H9 (cell line): Measurements from ENCODE around the gene ASTN2. TPM values are rescaled to one million over a fixed set of nuclear protein-coding genes. Genes with fewer than 3 reads are reported as not detected.

ENCODE experiments used
- DNase-seq: peaks from one replicate; pipeline ENCODE4 v3.0.0-alpha.2; 2017
- H2AFZ ChIP-seq: one replicate; pipeline ENCODE4 v1.6.1; 2013; ENCODE audit warnings: mild to moderate bottlenecking, low read length, control low read depth, moderate library complexity
- H2AK5ac ChIP-seq: 2 replicates; pipeline ENCODE4 v1.6.1; 2013; ENCODE audit warnings: low read length, control low read depth, mixed read lengths; ENCODE audit not compliant: insufficient read length
- H2BK120ac ChIP-seq: one replicate; pipeline ENCODE4 v1.6.1; 2013; ENCODE audit warnings: low read depth, mild to moderate bottlenecking, low read length, control low read depth, inconsistent platforms; ENCODE audit not compliant: poor library complexity, severe bottlenecking
- H2BK12ac ChIP-seq: 2 replicates; pipeline ENCODE4 v1.6.1; 2013; ENCODE audit warnings: low read length, control low read depth, mixed read lengths, low read depth; ENCODE audit not compliant: insufficient read length
- H2BK15ac ChIP-seq: 2 replicates; pipeline ENCODE4 v1.6.1; 2013; ENCODE audit warnings: low read depth, low read length, control low read depth
- H2BK20ac ChIP-seq: one replicate; pipeline ENCODE4 v1.6.1; 2013; ENCODE audit warnings: low read depth, mild to moderate bottlenecking, low read length, control low read depth, inconsistent platforms; ENCODE audit not compliant: poor library complexity, severe bottlenecking
- H2BK5ac ChIP-seq: 2 replicates; pipeline ENCODE4 v1.6.1; 2013; ENCODE audit warnings: low read length, control low read depth, mixed read lengths; ENCODE audit not compliant: insufficient read length
- H3K14ac ChIP-seq: 2 replicates; pipeline ENCODE4 v1.6.1; 2013; ENCODE audit warnings: low read length, control low read depth; ENCODE audit not compliant: insufficient read depth
- H3K18ac ChIP-seq: 2 replicates; pipeline ENCODE4 v1.6.1; 2013; ENCODE audit warnings: low read depth, mild to moderate bottlenecking, mixed read lengths, low read length, control low read depth; ENCODE audit not compliant: insufficient read length
- H3K23ac ChIP-seq: 2 replicates; pipeline ENCODE4 v1.6.1; 2013; ENCODE audit warnings: low read length, control low read depth, mixed read lengths, low read depth; ENCODE audit not compliant: insufficient read length
- H3K23me2 ChIP-seq: 2 replicates; pipeline ENCODE4 v1.6.1; 2013; ENCODE audit warnings: low read depth, mild to moderate bottlenecking, mixed read lengths, low read length, control low read depth; ENCODE audit not compliant: insufficient read length, poor library complexity, severe bottlenecking
- H3K27ac ChIP-seq: 2 replicates; pipeline ENCODE4 v1.5.1; 2013; ENCODE audit warnings: low read length, control low read depth, mixed read lengths, low read depth; ENCODE audit not compliant: insufficient read length
- H3K27me3 ChIP-seq: 2 replicates; pipeline ENCODE4 v1.6.1; 2013; ENCODE audit warnings: low read length, control low read depth, inconsistent platforms; ENCODE audit not compliant: insufficient read depth
- H3K4ac ChIP-seq: 2 replicates; pipeline ENCODE4 v1.6.1; 2013; ENCODE audit warnings: low read depth, mild to moderate bottlenecking, control low read depth, inconsistent platforms, low read length, moderate library complexity
- H3K4me1 ChIP-seq: 2 replicates; pipeline ENCODE4 v1.6.1; 2013; ENCODE audit warnings: low read length, control low read depth, inconsistent platforms; ENCODE audit not compliant: insufficient read depth
- H3K4me2 ChIP-seq: 2 replicates; pipeline ENCODE4 v1.6.1; 2013; ENCODE audit warnings: low read length, control low read depth, mixed read lengths; ENCODE audit not compliant: insufficient read length, insufficient read depth
- H3K56ac ChIP-seq: 2 replicates; pipeline ENCODE4 v1.6.1; 2013; ENCODE audit warnings: low read depth, mild to moderate bottlenecking, mixed read lengths, low read length, control low read depth; ENCODE audit not compliant: insufficient read length
- H3K79me1 ChIP-seq: 2 replicates; pipeline ENCODE4 v1.6.1; 2013; ENCODE audit warnings: low read depth, mild to moderate bottlenecking, moderate library complexity, low read length, control low read depth, inconsistent platforms; ENCODE audit not compliant: insufficient read depth, poor library complexity, severe bottlenecking
- H3K79me2 ChIP-seq: 2 replicates; pipeline ENCODE4 v1.6.1; 2013; ENCODE audit warnings: low read length, control low read depth, inconsistent platforms; ENCODE audit not compliant: insufficient read depth
- H3K9ac ChIP-seq: 2 replicates; pipeline ENCODE4 v1.6.1; 2013; ENCODE audit warnings: low read length, control low read depth, mixed read lengths; ENCODE audit not compliant: insufficient read length; ENCODE audit errors: extremely low read depth
- H3K9me3 ChIP-seq: one replicate; pipeline ENCODE4 v1.6.1; 2013; ENCODE audit warnings: low read depth, low read length, inconsistent platforms; ENCODE audit not compliant: control insufficient read depth
- H3T11ph ChIP-seq: one replicate; pipeline ENCODE4 v1.6.1; 2013; ENCODE audit warnings: mild to moderate bottlenecking, low read length, control low read depth, inconsistent platforms
- H4K20me1 ChIP-seq: one replicate; pipeline ENCODE4 v1.6.1; 2013; ENCODE audit not compliant: control insufficient read depth, insufficient read length, insufficient read depth
- H4K5ac ChIP-seq: 2 replicates; pipeline ENCODE4 v1.6.1; 2013; ENCODE audit warnings: low read depth, mild to moderate bottlenecking, mixed read lengths, low read length, control low read depth; ENCODE audit not compliant: insufficient read length
- H4K8ac ChIP-seq: replicated peaks from 2 replicates; pipeline ENCODE4 v1.6.1; 2013; ENCODE audit warnings: low read length, control low read depth, mixed read lengths, low read depth; ENCODE audit not compliant: insufficient read length
- H4K91ac ChIP-seq: 2 replicates; pipeline ENCODE4 v1.6.1; 2013; ENCODE audit warnings: low read depth, mild to moderate bottlenecking, moderate library complexity, mixed read lengths, low read length, control low read depth; ENCODE audit not compliant: insufficient read length
- H3K27ac Mint-ChIP-seq, 3 experiments: 2 replicates in 2 of 3; 3 replicates in 1 of 3; pipeline ENCODE4 v1.8.0; 2020 to 2021; ENCODE audit warnings: mixed read lengths in 3 of 3, mild to moderate bottlenecking in 1 of 3, moderate library complexity in 1 of 3
- H3K27me3 Mint-ChIP-seq: 2 replicates; pipeline ENCODE4 v1.8.0; 2021; ENCODE audit warnings: low read depth, mild to moderate bottlenecking, moderate library complexity, mixed read lengths
- H3K36me3 Mint-ChIP-seq, 3 experiments: 2 replicates in 2 of 3; 3 replicates in 1 of 3; pipeline ENCODE4 v1.8.0; 2020 to 2021; ENCODE audit warnings: low read depth in 3 of 3, mixed read lengths in 3 of 3; ENCODE audit not compliant: insufficient read depth in 1 of 3
- H3K4me1 Mint-ChIP-seq, 2 experiments: 2 replicates each; pipeline ENCODE4 v1.8.0; 2020; ENCODE audit warnings: mixed read lengths in 2 of 2
- H3K4me3 Mint-ChIP-seq, 2 experiments: 2 replicates in 1 of 2; 3 replicates in 1 of 2; pipeline ENCODE4 v1.8.0; 2020 to 2021; ENCODE audit warnings: mild to moderate bottlenecking in 2 of 2, mixed read lengths in 2 of 2, moderate library complexity in 1 of 2
- H3K9me3 Mint-ChIP-seq, 2 experiments: 2 replicates in 1 of 2; 3 replicates in 1 of 2; pipeline ENCODE4 v1.8.0; 2020; ENCODE audit warnings: mild to moderate bottlenecking in 2 of 2, mixed read lengths in 2 of 2, moderate library complexity in 1 of 2
- WGBS: extraction: QIAGEN DNeasy Blood & Tissue Kit; methylation state at CpG from one replicate; pipeline ENCODE4 v1.1.7; 2013; ENCODE audit warnings: missing lambda C conversion rate, low lambda C conversion rate, mixed read lengths; ENCODE audit not compliant: insufficient read length; ENCODE audit errors: extremely low coverage; 5-methylcytosine and 5-hydroxymethylcytosine counted together
- total RNA-seq: library from RNA; stranded (reverse); gene quantifications from 2 replicates; pipeline ENCODE4 v1.2.1, GENCODE V29; 2021
- TF ChIP-seq, protein P1 (sequence below): fragments of 200-600 bp; sonication (generic); conservative IDR thresholded peaks from 3 replicates; pipeline ENCODE4 v1.8.0; 2021; ENCODE audit warnings: antibody characterized with exemption, mild to moderate bottlenecking

ASTN2 gene
- total RNA-seq, 1 experiment from 2014 or later, result 9.7 TPM

DNA sequence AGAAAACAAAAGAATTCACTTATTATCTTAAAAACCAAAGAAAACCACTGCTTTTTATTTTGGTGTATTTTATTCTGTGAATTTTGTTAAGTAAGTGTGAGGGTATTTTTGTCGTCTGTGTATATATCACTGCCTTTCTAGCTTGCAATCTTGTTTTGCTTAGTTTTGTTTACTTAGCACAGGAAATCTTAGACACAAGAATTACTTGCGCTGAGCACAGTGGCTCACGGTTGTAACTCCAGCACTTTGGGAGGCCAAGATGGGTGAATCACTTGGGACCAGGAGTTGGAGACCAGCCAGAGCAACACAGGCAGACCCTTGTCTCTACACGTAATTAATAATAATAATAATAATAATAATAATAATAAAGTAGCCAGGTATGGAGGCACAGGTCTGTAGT is 1030.9 kb downstream of the ASTN2 start:
- WGBS, result no CpG with 5 or more reads among the region's 4 CpGs
- Histone ChIP-seq H3K9ac (no peak overlapping the region), H3K14ac (no peak overlapping the region), H2AFZ (no peak overlapping the region), H2BK120ac (no peak overlapping the region), H3K56ac (no peak overlapping the region), H3K27ac (no peak overlapping the region), H2BK20ac (no peak overlapping the region), H3K4ac (no peak overlapping the region), H3K9me3 (no peaks in the 10 kb centered on the region), H2BK5ac (no peak overlapping the region), H2AK5ac (no peak overlapping the region), H3K4me1 (no peaks in the 10 kb centered on the region), H3K79me2 (no peaks in the 10 kb centered on the region), H3K23me2 (no peaks in the 10 kb centered on the region), H3K23ac (no peak overlapping the region), H3K18ac (no peak overlapping the region), H4K5ac (no peak overlapping the region), H2BK15ac (no peak overlapping the region), H3K27me3 (no peaks in the 10 kb centered on the region), H3T11ph (no peak overlapping the region), H3K79me1 (no peaks in the 10 kb centered on the region), H4K8ac (no peak overlapping the region), H2BK12ac (no peak overlapping the region), H3K4me2 (no peak overlapping the region), H4K91ac (no peak overlapping the region), H4K20me1 (no peaks in the 10 kb centered on the region)
- TF ChIP-seq, protein P1, sequence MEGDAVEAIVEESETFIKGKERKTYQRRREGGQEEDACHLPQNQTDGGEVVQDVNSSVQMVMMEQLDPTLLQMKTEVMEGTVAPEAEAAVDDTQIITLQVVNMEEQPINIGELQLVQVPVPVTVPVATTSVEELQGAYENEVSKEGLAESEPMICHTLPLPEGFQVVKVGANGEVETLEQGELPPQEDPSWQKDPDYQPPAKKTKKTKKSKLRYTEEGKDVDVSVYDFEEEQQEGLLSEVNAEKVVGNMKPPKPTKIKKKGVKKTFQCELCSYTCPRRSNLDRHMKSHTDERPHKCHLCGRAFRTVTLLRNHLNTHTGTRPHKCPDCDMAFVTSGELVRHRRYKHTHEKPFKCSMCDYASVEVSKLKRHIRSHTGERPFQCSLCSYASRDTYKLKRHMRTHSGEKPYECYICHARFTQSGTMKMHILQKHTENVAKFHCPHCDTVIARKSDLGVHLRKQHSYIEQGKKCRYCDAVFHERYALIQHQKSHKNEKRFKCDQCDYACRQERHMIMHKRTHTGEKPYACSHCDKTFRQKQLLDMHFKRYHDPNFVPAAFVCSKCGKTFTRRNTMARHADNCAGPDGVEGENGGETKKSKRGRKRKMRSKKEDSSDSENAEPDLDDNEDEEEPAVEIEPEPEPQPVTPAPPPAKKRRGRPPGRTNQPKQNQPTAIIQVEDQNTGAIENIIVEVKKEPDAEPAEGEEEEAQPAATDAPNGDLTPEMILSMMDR, result no peak
- H3K36me3 Mint-ChIP-seq, result no peaks in the 10 kb centered on the region
- no peaks in the 10 kb centered on the region for H3K4me1 Mint-ChIP-seq
- no peak overlapping the region for H3K4me3 Mint-ChIP-seq
- no peak for DNase-seq
- no peaks in the 10 kb centered on the region for H3K9me3 Mint-ChIP-seq
- H3K27me3 Mint-ChIP-seq, result no peaks in the 10 kb centered on the region
- H3K27ac Mint-ChIP-seq, result no peak overlapping the region
